ENCODE measurements around the gene TRPM2.

DNA sequence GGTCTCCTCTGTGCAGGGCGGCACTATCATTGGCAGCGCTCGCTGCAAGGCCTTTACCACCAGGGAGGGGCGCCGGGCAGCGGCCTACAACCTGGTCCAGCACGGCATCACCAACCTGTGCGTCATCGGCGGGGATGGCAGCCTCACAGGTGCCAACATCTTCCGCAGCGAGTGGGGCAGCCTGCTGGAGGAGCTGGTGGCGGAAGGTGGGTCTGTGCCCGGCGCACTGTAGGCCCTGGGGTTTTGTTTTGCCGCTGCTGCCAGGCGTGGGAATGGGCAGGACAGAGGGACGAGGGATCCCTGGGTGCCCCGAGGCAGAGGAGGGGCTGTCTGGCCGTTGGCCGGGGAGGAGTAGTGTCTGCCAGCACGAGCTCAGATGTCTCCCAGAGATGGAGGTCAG, 41.3 kb upstream of the TRPM2 start:
- TF ChIP-seq, protein P1, sequence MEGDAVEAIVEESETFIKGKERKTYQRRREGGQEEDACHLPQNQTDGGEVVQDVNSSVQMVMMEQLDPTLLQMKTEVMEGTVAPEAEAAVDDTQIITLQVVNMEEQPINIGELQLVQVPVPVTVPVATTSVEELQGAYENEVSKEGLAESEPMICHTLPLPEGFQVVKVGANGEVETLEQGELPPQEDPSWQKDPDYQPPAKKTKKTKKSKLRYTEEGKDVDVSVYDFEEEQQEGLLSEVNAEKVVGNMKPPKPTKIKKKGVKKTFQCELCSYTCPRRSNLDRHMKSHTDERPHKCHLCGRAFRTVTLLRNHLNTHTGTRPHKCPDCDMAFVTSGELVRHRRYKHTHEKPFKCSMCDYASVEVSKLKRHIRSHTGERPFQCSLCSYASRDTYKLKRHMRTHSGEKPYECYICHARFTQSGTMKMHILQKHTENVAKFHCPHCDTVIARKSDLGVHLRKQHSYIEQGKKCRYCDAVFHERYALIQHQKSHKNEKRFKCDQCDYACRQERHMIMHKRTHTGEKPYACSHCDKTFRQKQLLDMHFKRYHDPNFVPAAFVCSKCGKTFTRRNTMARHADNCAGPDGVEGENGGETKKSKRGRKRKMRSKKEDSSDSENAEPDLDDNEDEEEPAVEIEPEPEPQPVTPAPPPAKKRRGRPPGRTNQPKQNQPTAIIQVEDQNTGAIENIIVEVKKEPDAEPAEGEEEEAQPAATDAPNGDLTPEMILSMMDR (IDR thresholded peaks at IDR 0.05), result no peak
- TF ChIP-seq ZFX (IDR thresholded peaks at IDR 0.05; ENCODE audit: borderline replicate concordance), result no peak
